ENCODE results near the gene SUMO3.
A peak's percentile ranks its signal among the peaks of the same experiment; 100 is the strongest.

SUMO3 gene

GRCh38 chr21:44800103-44800502 lies 17.8 kb downstream of the SUMO3 start:
- in situ Hi-C loops (cut with HindIII; ENCODE audit: low sequenced_read_pairs): loop anchor here (10.0 kb wide), 2 partner anchors 75 to 325 kb away; partner anchors contain the start of gene PTTG1IP
- DNase-seq (ENCODE audit: low read depth): no peak
- H3K4me3 ChIP-seq (ENCODE audit: low read depth, low read length): no peak overlapping the region
- TF ChIP-seq CTCF (IDR thresholded peaks at IDR 0.05; ENCODE audit: low read depth, low read length, missing control alignments): peak; percentile 49

- no peak for DNase-seq (ENCODE audit: low read depth)
- no peak overlapping the region for H3K4me3 ChIP-seq (ENCODE audit: low read depth, low read length)
- no peak for TF ChIP-seq CTCF (IDR thresholded peaks at IDR 0.05; ENCODE audit: low read depth, low read length, missing control alignments)
- in situ Hi-C loops (cut with HindIII; ENCODE audit: low sequenced_read_pairs): loop anchor here (10.0 kb wide), 2 partner anchors 75 to 325 kb away; partner anchors contain the start of gene PTTG1IP
These were observed 18.2 kb downstream of the SUMO3 start for GRCh38 chr21:44799646-44800045.

- no peak overlapping the region for H3K4me3 ChIP-seq (ENCODE audit: low read depth, low read length)
- no peak for DNase-seq (ENCODE audit: low read depth)
- TF ChIP-seq CTCF (IDR thresholded peaks at IDR 0.05; ENCODE audit: low read depth, low read length, missing control alignments): no peak
- in situ Hi-C loops (cut with HindIII; ENCODE audit: low sequenced_read_pairs): no loop called here
These were observed 20.1 kb downstream of the SUMO3 start for GRCh38 chr21:44797775-44798174.

GRCh38 chr21:44795342-44795741 lies 22.5 kb downstream of the SUMO3 start:
- TF ChIP-seq CTCF (IDR thresholded peaks at IDR 0.05; ENCODE audit: low read depth, low read length, missing control alignments): no peak
- in situ Hi-C loops (cut with HindIII; ENCODE audit: low sequenced_read_pairs): no loop called here

GRCh38 chr21:44793592-44794374 lies 24.1 kb downstream of the SUMO3 start:
- H3K4me3 ChIP-seq (ENCODE audit: low read depth, low read length): no peak overlapping the region
- in situ Hi-C loops (cut with HindIII; ENCODE audit: low sequenced_read_pairs): no loop called here
- TF ChIP-seq CTCF (IDR thresholded peaks at IDR 0.05; ENCODE audit: low read depth, low read length, missing control alignments): no peak
- no peak for DNase-seq (ENCODE audit: low read depth)

More at GRCh38 chr21:44795342-44795741, 22.5 kb downstream of the SUMO3 start:
- H3K4me3 ChIP-seq (ENCODE audit: low read depth, low read length): no peak overlapping the region
- DNase-seq (ENCODE audit: low read depth): no peak

GRCh38 chr21:44792702-44793591 lies 24.9 kb downstream of the SUMO3 start:
- in situ Hi-C loops (cut with HindIII; ENCODE audit: low sequenced_read_pairs): no loop called here
- DNase-seq (ENCODE audit: low read depth): peak; percentile 41
- peak; percentile 79 for TF ChIP-seq CTCF (IDR thresholded peaks at IDR 0.05; ENCODE audit: low read depth, low read length, missing control alignments)
- H3K4me3 ChIP-seq (ENCODE audit: low read depth, low read length): no peak overlapping the region
